Progenitor cell of endocrine pancreas (in vitro differentiated cells): Measurements from ENCODE around the gene AP3M1. TPM values are rescaled to one million over a fixed set of nuclear protein-coding genes. Genes with fewer than 3 reads are reported as not detected.

Experiments used
- DNase-seq: peaks from one replicate; pipeline ENCODE4 v3.0.0; 2021; ENCODE audit warnings: low spot score; ENCODE audit not compliant: unreplicated experiment
- H3K27ac Mint-ChIP-seq: 2 replicates; pipeline ENCODE4 v1.8.0; 2021; ENCODE audit warnings: mild to moderate bottlenecking, moderate library complexity, mixed read lengths
- H3K27me3 Mint-ChIP-seq: 2 replicates; pipeline ENCODE4 v1.8.0; 2021; ENCODE audit warnings: mixed read lengths
- H3K36me3 Mint-ChIP-seq: 2 replicates; pipeline ENCODE4 v1.8.0; 2022; ENCODE audit warnings: mixed read lengths; ENCODE audit not compliant: insufficient read depth
- H3K4me1 Mint-ChIP-seq: 2 replicates; pipeline ENCODE4 v1.8.0; 2021; ENCODE audit warnings: low read depth, mixed read lengths
- H3K4me3 Mint-ChIP-seq: 2 replicates; pipeline ENCODE4 v1.8.0; 2021; ENCODE audit warnings: low read depth, mild to moderate bottlenecking, moderate library complexity, mixed read lengths
- H3K9me3 Mint-ChIP-seq: 2 replicates; pipeline ENCODE4 v1.8.0; 2021; ENCODE audit warnings: low read depth, mixed read lengths
- total RNA-seq: library from RNA; stranded (reverse); gene quantifications from 2 replicates; pipeline ENCODE4 v1.2.1, GENCODE V29; 2021
- TF ChIP-seq, protein P1 (sequence below): fragments of 200-600 bp; sonication (generic); IDR thresholded peaks from one replicate; pipeline ENCODE4 v1.5.0; 2021; ENCODE audit warnings: antibody characterized with exemption, mild to moderate bottlenecking; ENCODE audit not compliant: unreplicated experiment

Gene AP3M1
- total RNA-seq, 1 donor from 2014 or later = 51.7 TPM

DNA sequence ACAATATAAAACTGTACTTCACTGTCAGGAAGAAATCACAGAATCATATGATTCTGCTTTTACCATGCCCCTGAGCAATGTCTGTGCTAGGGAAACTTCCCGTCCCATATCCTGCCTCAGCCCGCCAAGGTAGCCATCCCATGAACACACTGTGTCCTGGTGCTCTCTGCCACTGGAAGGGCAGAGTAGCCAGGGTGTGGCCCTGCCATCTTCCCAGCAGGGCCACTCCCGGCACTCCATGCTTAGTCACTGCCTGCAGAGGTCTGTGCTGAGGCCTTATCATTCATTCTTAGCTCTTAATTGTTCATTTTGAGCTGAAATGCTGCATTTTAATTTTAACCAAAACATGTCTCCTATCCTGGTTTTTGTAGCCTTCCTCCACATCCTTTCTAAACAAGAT is 31.8 kb downstream of the AP3M1 start:
- TF ChIP-seq, protein P1, sequence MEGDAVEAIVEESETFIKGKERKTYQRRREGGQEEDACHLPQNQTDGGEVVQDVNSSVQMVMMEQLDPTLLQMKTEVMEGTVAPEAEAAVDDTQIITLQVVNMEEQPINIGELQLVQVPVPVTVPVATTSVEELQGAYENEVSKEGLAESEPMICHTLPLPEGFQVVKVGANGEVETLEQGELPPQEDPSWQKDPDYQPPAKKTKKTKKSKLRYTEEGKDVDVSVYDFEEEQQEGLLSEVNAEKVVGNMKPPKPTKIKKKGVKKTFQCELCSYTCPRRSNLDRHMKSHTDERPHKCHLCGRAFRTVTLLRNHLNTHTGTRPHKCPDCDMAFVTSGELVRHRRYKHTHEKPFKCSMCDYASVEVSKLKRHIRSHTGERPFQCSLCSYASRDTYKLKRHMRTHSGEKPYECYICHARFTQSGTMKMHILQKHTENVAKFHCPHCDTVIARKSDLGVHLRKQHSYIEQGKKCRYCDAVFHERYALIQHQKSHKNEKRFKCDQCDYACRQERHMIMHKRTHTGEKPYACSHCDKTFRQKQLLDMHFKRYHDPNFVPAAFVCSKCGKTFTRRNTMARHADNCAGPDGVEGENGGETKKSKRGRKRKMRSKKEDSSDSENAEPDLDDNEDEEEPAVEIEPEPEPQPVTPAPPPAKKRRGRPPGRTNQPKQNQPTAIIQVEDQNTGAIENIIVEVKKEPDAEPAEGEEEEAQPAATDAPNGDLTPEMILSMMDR = no peak
- Mint-ChIP-seq H3K27ac (peak overlapping the region; percentile 30), H3K4me1 (no peaks in the 10 kb centered on the region), H3K27me3 (no peaks in the 10 kb centered on the region), H3K9me3 (no peaks in the 10 kb centered on the region), H3K36me3 (peaks cover 37% of the 10 kb centered on the region), H3K4me3 (no peak overlapping the region)
- DNase-seq = no peak

DNA sequence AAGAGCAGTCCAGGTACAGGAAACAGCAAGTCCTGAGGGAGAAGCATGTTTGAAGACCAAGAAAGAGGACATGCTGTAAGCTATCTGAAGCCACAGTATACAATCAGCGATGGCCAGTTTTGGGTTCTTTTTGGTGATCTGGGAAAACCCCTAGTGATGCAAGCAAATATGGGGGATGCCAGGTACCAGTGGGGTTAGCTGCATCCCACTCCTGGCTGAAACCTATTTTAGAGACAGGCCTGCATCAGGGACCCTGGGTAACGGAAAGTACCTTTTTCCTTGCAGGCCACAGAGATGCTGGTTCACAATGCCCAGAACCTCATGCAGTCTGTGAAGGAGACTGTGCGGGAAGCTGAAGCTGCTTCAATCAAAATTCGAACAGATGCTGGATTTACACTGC is 32.9 kb downstream of the AP3M1 start:
- Mint-ChIP-seq H3K36me3 (peaks cover 36% of the 10 kb centered on the region), H3K4me3 (no peak overlapping the region), H3K4me1 (no peaks in the 10 kb centered on the region), H3K27me3 (no peaks in the 10 kb centered on the region), H3K9me3 (no peaks in the 10 kb centered on the region), H3K27ac (peak overlapping the region; percentile 73)
- no peak for DNase-seq
- TF ChIP-seq, protein P1 = no peak

DNA sequence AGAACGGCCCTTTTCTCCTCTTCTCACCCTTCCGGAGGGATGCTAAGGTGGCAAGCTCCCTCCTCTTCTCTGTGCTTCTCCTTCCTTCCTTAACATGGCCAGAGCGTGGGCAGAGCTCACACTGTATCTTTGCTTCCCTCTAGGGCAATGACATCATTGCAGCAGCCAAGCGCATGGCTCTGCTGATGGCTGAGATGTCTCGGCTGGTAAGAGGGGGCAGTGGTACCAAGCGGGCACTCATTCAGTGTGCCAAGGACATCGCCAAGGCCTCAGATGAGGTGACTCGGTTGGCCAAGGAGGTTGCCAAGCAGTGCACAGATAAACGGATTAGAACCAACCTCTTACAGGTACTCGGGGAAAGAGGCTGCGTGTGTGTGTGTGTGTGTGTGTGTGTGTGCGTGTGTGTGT is 36.6 kb downstream of the AP3M1 start:
- H3K36me3 Mint-ChIP-seq = peaks cover 34% of the 10 kb centered on the region

DNA sequence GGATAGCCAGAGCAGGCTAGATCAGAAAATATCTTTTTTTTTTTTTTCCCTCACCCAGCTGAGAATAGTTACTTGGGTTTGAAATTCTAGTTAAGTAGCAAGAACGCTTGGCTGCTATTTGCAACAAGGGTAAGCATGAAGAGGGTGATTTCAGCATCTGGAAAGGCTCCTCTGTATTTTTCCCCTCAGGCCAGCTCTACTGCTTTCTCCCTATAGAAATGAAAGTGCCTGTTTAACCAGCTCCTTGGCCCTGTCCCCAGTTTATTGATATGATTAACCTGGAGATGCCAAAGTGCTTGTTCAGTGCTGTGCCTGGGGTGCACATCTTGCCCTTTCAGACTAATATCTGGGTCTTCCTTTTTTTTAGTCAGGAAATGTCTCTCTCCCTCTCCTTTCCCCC is 37.1 kb downstream of the AP3M1 start:
- Mint-ChIP-seq H3K9me3 (no peaks in the 10 kb centered on the region), H3K27me3 (no peaks in the 10 kb centered on the region), H3K4me1 (no peaks in the 10 kb centered on the region), H3K4me3 (no peak overlapping the region), H3K36me3 (peaks cover 35% of the 10 kb centered on the region), H3K27ac (peak overlapping the region; percentile 59)
- TF ChIP-seq, protein P1 = no peak
- DNase-seq = no peak

More for the DNA sequence above, 36.6 kb downstream of the AP3M1 start:
- TF ChIP-seq, protein P1 = no peak
- Mint-ChIP-seq H3K4me3 (no peak overlapping the region), H3K9me3 (no peaks in the 10 kb centered on the region), H3K27me3 (no peaks in the 10 kb centered on the region), H3K27ac (peak overlapping the region; percentile 59), H3K4me1 (no peaks in the 10 kb centered on the region)
- no peak for DNase-seq

DNA sequence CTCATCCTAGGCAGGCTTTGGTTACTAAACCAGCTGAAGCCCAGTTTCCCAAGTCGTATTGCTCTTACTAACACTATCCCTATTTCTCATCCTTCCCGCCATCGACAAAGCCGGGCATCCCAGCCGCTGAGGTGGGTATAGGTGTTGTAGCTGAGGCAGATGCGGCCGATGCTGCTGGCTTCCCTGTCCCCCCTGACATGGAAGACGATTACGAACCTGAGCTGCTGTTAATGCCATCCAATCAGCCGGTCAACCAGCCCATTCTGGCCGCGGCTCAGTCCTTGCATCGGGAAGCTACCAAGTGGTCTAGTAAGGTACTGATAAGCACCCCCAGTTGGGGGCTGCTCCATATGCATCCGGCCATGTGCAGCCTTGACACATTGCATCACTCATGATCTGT is 38.8 kb downstream of the AP3M1 start:
- Mint-ChIP-seq H3K4me3 (no peak overlapping the region), H3K36me3 (peaks cover 35% of the 10 kb centered on the region)

More for the DNA sequence above, 38.8 kb downstream of the AP3M1 start:
- no peaks in the 10 kb centered on the region for H3K4me1 Mint-ChIP-seq
- TF ChIP-seq, protein P1 = no peak
- no peaks in the 10 kb centered on the region for H3K9me3 Mint-ChIP-seq
- H3K27ac Mint-ChIP-seq = no peak overlapping the region
- H3K27me3 Mint-ChIP-seq = no peaks in the 10 kb centered on the region
- no peak for DNase-seq
